Chondrocyte (in vitro differentiated cells): Measurements from ENCODE around the gene HBS1L. TPM values are rescaled to one million over a fixed set of nuclear protein-coding genes. Genes with fewer than 3 reads are reported as not detected.

Experiments
- DNase-seq: peaks from one replicate; pipeline ENCODE4 v3.0.0; 2021; ENCODE audit warnings: mixed read lengths, low spot score
- H3K27ac Mint-ChIP-seq: one replicate; pipeline ENCODE4 v1.8.0; 2021; ENCODE audit warnings: mild to moderate bottlenecking, moderate library complexity, mixed read lengths; ENCODE audit not compliant: unreplicated experiment
- H3K27me3 Mint-ChIP-seq: 2 replicates; pipeline ENCODE4 v1.8.0; 2021; ENCODE audit warnings: low read depth, mixed read lengths
- H3K36me3 Mint-ChIP-seq: 2 replicates; pipeline ENCODE4 v1.8.0; 2021; ENCODE audit warnings: low read depth, mixed read lengths
- H3K4me1 Mint-ChIP-seq: 2 replicates; pipeline ENCODE4 v1.8.0; 2021; ENCODE audit warnings: low read depth, mild to moderate bottlenecking, mixed read lengths
- H3K4me3 Mint-ChIP-seq: one replicate; pipeline ENCODE4 v1.8.0; 2021; ENCODE audit warnings: mild to moderate bottlenecking, moderate library complexity, mixed read lengths; ENCODE audit not compliant: unreplicated experiment
- H3K9me3 Mint-ChIP-seq: 2 replicates; pipeline ENCODE4 v1.8.0; 2021; ENCODE audit warnings: low read depth, mixed read lengths
- CTCF ChIP-seq: fragments of 200-600 bp; sonication (generic); IDR thresholded peaks from 2 replicates; pipeline ENCODE4 v1.5.0; 2021; ENCODE audit warnings: antibody characterized with exemption, mild to moderate bottlenecking, moderate library complexity
- total RNA-seq: library from RNA; stranded (reverse); gene quantifications from 3 replicates; pipeline ENCODE4 v1.2.1, GENCODE V29; 2021

Gene HBS1L
- total RNA-seq, 1 donor from 2014 or later = 70.4 TPM

- Mint-ChIP-seq H3K36me3 (no peaks in the 10 kb centered on the region), H3K27ac (no peak overlapping the region), H3K9me3 (no peaks in the 10 kb centered on the region)
These were observed 35.3 kb upstream of the HBS1L start for GRCh38 chr6:135089901-135090300.

GRCh38 chr6:135088818-135089809, 34.5 kb upstream of the HBS1L start:
- no peak for DNase-seq

More at GRCh38 chr6:135089901-135090300, 35.3 kb upstream of the HBS1L start:
- Mint-ChIP-seq H3K4me3 (no peak overlapping the region), H3K4me1 (no peaks in the 10 kb centered on the region), H3K27me3 (peaks cover 17% of the 10 kb centered on the region)
- TF ChIP-seq CTCF = no peak
- DNase-seq = no peak

GRCh38 chr6:135088281-135088680, 33.7 kb upstream of the HBS1L start:
- peaks cover 2% of the 10 kb centered on the region for H3K9me3 Mint-ChIP-seq
- TF ChIP-seq CTCF = no peak
- DNase-seq = no peak
- H3K4me3 Mint-ChIP-seq = no peak overlapping the region
- H3K4me1 Mint-ChIP-seq = no peaks in the 10 kb centered on the region
- H3K27ac Mint-ChIP-seq = no peak overlapping the region
- H3K27me3 Mint-ChIP-seq = peaks cover 22% of the 10 kb centered on the region
- no peaks in the 10 kb centered on the region for H3K36me3 Mint-ChIP-seq

More at GRCh38 chr6:135088818-135089809, 34.5 kb upstream of the HBS1L start:
- Mint-ChIP-seq H3K36me3 (no peaks in the 10 kb centered on the region), H3K4me1 (no peaks in the 10 kb centered on the region), H3K27me3 (peaks cover 22% of the 10 kb centered on the region), H3K27ac (no peak overlapping the region), H3K9me3 (no peaks in the 10 kb centered on the region), H3K4me3 (no peak overlapping the region)
- peak; percentile 72 for TF ChIP-seq CTCF

GRCh38 chr6:135087803-135088202, 33.2 kb upstream of the HBS1L start:
- H3K9me3 Mint-ChIP-seq = peaks cover 6% of the 10 kb centered on the region
- H3K4me1 Mint-ChIP-seq = no peaks in the 10 kb centered on the region
- no peak for TF ChIP-seq CTCF
- no peaks in the 10 kb centered on the region for H3K36me3 Mint-ChIP-seq
- DNase-seq = no peak
- no peak overlapping the region for H3K4me3 Mint-ChIP-seq
- no peak overlapping the region for H3K27ac Mint-ChIP-seq
- peaks cover 20% of the 10 kb centered on the region for H3K27me3 Mint-ChIP-seq

- H3K4me1 Mint-ChIP-seq = no peaks in the 10 kb centered on the region
These were observed 32.8 kb upstream of the HBS1L start for GRCh38 chr6:135087403-135087802.

More at GRCh38 chr6:135087403-135087802, 32.8 kb upstream of the HBS1L start:
- Mint-ChIP-seq H3K4me3 (no peak overlapping the region), H3K9me3 (peaks cover 7% of the 10 kb centered on the region), H3K27me3 (peaks cover 16% of the 10 kb centered on the region), H3K27ac (no peak overlapping the region), H3K36me3 (no peaks in the 10 kb centered on the region)
- no peak for TF ChIP-seq CTCF
- no peak for DNase-seq
